ENCODE results near the gene NELFB. TPM values are rescaled to one million over a fixed set of nuclear protein-coding genes. Genes with fewer than 3 reads are reported as not detected.

Gene NELFB
- polyA plus RNA-seq, 1 donor (not counting 4 experiments of a cell fraction or from before 2014, with no cell fraction given) = 25.1 TPM

- Histone ChIP-seq H3K27me3 (ENCODE audit: control insufficient read depth, extremely low read depth, insufficient read depth, low read length) (no peaks in the 10 kb centered on the region), H3K4me2 (ENCODE audit: control insufficient read depth, extremely low read depth, insufficient read depth, low read depth, low read length) (no peak overlapping the region), H3K4me3 (ENCODE audit: control insufficient read depth in 2 of 3, extremely low read depth in 1 of 3, insufficient read depth in 2 of 3, low read depth in 1 of 3, low read length in 3 of 3) (no peak overlapping the region), H3K9ac (ENCODE audit: control insufficient read depth, extremely low read depth, insufficient read depth, low read length) (no peak overlapping the region), H3K79me2 (ENCODE audit: control insufficient read depth, insufficient read depth, low read length) (peaks cover 4% of the 10 kb centered on the region), H3K4me1 (ENCODE audit: control insufficient read depth, extremely low read depth, insufficient read depth, low read length) (no peaks in the 10 kb centered on the region), H3K36me3 (ENCODE audit: control insufficient read depth in 2 of 2, extremely low read depth in 1 of 2, insufficient read depth in 2 of 2, low read length in 2 of 2) (peaks cover 32 to 34% of the 10 kb centered on the region in 2 experiments), H3K27ac (ENCODE audit: control insufficient read depth, insufficient read depth, low read length) (no peak overlapping the region), H4K20me1 (ENCODE audit: control insufficient read depth, extremely low read depth, insufficient read depth, low read length) (peaks cover 6% of the 10 kb centered on the region), H3K9me1 (ENCODE audit: control insufficient read depth, extremely low read depth, insufficient read depth, low read length) (no peaks in the 10 kb centered on the region), H3K9me3 (ENCODE audit: control insufficient read depth, low read depth, low read length) (no peaks in the 10 kb centered on the region), H2AFZ (ENCODE audit: control insufficient read depth, low read length) (no peak overlapping the region)
- TF ChIP-seq EZH2 (IDR thresholded peaks at IDR 0.05; ENCODE audit: low read length) (no peak), CTCF (optimal IDR thresholded peaks at IDR 0.05 in 1 of 3, IDR thresholded peaks at IDR 0.05 in 1 of 3, conservative IDR thresholded peaks at IDR 0.05 in 1 of 3; ENCODE audit: extremely low read depth in 1 of 3, insufficient read depth in 2 of 3, low read length in 3 of 3) (no peak)
- dilution Hi-C loops (cut with MboI; ENCODE audit: extremely low pct_ligation_motif_present, low sequenced_read_pairs) = no loop called here
- FAIRE-seq (no peak), DNase-seq (ENCODE audit: low read depth, low spot score) (no peak)
Measured at GRCh38 chr9:137266162-137266527, 11.0 kb downstream of the NELFB start.

- Histone ChIP-seq H3K4me1 (ENCODE audit: control insufficient read depth, extremely low read depth, insufficient read depth, low read length) (no peaks in the 10 kb centered on the region), H3K27me3 (ENCODE audit: control insufficient read depth, extremely low read depth, insufficient read depth, low read length) (no peaks in the 10 kb centered on the region), H4K20me1 (ENCODE audit: control insufficient read depth, extremely low read depth, insufficient read depth, low read length) (peaks cover 6% of the 10 kb centered on the region), H3K9ac (ENCODE audit: control insufficient read depth, extremely low read depth, insufficient read depth, low read length) (no peak overlapping the region), H3K9me3 (ENCODE audit: control insufficient read depth, low read depth, low read length) (no peaks in the 10 kb centered on the region), H3K4me2 (ENCODE audit: control insufficient read depth, extremely low read depth, insufficient read depth, low read depth, low read length) (no peak overlapping the region), H3K79me2 (ENCODE audit: control insufficient read depth, insufficient read depth, low read length) (peaks cover 4% of the 10 kb centered on the region), H3K36me3 (ENCODE audit: control insufficient read depth in 2 of 2, extremely low read depth in 1 of 2, insufficient read depth in 2 of 2, low read length in 2 of 2) (peaks cover 34% of the 10 kb centered on the region in 2 experiments), H3K9me1 (ENCODE audit: control insufficient read depth, extremely low read depth, insufficient read depth, low read length) (no peaks in the 10 kb centered on the region), H3K27ac (ENCODE audit: control insufficient read depth, insufficient read depth, low read length) (no peak overlapping the region), H3K4me3 (ENCODE audit: control insufficient read depth in 2 of 3, extremely low read depth in 1 of 3, insufficient read depth in 2 of 3, low read depth in 1 of 3, low read length in 3 of 3) (no peak overlapping the region), H2AFZ (ENCODE audit: control insufficient read depth, low read length) (no peak overlapping the region)
- DNase-seq (ENCODE audit: low read depth, low spot score) (no peak), FAIRE-seq (no peak)
- TF ChIP-seq CTCF (optimal IDR thresholded peaks at IDR 0.05 in 1 of 3, IDR thresholded peaks at IDR 0.05 in 1 of 3, conservative IDR thresholded peaks at IDR 0.05 in 1 of 3; ENCODE audit: extremely low read depth in 1 of 3, insufficient read depth in 2 of 3, low read length in 3 of 3) (no peak), EZH2 (IDR thresholded peaks at IDR 0.05; ENCODE audit: low read length) (no peak)
- dilution Hi-C loops (cut with MboI; ENCODE audit: extremely low pct_ligation_motif_present, low sequenced_read_pairs) = no loop called here
Measured at GRCh38 chr9:137266585-137267453, 11.7 kb downstream of the NELFB start.
